ENCODE results near the gene LILRA5.
"Not testable (repeated sequence)": the region's sequence is repeated elsewhere in the genome, so short reads cannot be mapped to it uniquely, and the experiment has no call there.

DNA sequence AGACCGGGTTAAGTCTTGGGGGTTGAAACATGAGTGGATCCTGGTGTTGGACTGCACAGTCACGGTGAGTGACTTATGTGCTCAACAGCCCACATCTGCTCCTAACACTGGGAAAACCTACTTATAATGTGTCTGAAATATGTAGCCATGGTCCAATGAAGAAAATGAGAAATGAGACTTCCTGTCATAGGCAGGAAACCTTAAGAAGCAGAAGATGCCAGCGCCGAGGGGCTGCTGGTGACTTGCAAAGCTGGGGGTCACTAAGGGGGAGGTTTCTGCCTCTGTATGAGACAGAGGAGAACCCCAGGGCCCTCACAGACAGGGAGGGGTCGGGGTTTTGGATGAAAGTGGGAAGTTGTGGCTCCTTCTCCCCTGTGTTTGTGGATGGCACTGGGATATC, 40.8 kb downstream of the LILRA5 start:
- not testable (repeated sequence) for TF ChIP-seq POLR2AphosphoS5, POLR2A (IDR thresholded peaks at IDR 0.05; ENCODE audit: low read depth, low read length)
